GM12878 (cell line): Measurements from ENCODE around the gene APBA1. TPM values are rescaled to one million over a fixed set of nuclear protein-coding genes. Genes with fewer than 3 reads are reported as not detected.

ENCODE experiments used
- ATAC-seq: fragments of 200-7000 bp; cut with Tn5 transposase; 3 replicates; pipeline ENCODE4 v1.9.1; 2020; ENCODE audit warnings: mild to moderate bottlenecking, moderate library complexity
- BruUV-seq: library from RNA; stranded (reverse); fragments of 400-500 nt; replicated peaks from 2 replicates; lab custom pipeline; 2021; lab: Mats Ljungman, UMichigan
- CTCF ChIA-PET: fragments of 300-600 bp; sonication (Branson Sonifier 250); formaldehyde crosslinking; extraction: SDS; loops from one replicate; lab custom pipeline; 2021; ENCODE audit warnings: inconsistent platforms; lab: Yijun Ruan, JAX
- POLR2A ChIA-PET: fragments of 350-600 bp; formaldehyde crosslinking; extraction: SDS; loops from one replicate; lab custom pipeline; 2021; ENCODE audit warnings: inconsistent platforms; lab: Charles Lee
- RAD21 ChIA-PET: fragments of 300-600 bp; sonication (Branson Sonifier 250); formaldehyde crosslinking; loops from one replicate; lab custom pipeline; 2023; ENCODE audit warnings: antibody characterized with exemption; ENCODE audit not compliant: unreplicated experiment; lab: Charles Lee
- SMC1A ChIA-PET: fragments of 300-600 bp; sonication (Branson Sonifier 250); formaldehyde crosslinking; loops from one replicate; lab custom pipeline; 2023; ENCODE audit not compliant: unreplicated experiment, uncharacterized antibody; lab: Charles Lee
- DNase-seq: peaks from one replicate; pipeline ENCODE4 v3.0.0-alpha.2; 2011; ENCODE audit warnings: low read depth, low spot score
- FAIRE-seq: peaks from 3 replicates; lab custom pipeline; 2011; peaks lifted over from hg19 to GRCh38; lab: Jason Lieb, UNC
- H2AFZ ChIP-seq: 2 replicates; pipeline ENCODE4 v1.6.0; 2011; ENCODE audit warnings: low read depth, low read length, control low read depth; ENCODE audit not compliant: control insufficient read depth
- H3K27ac ChIP-seq: 2 replicates; pipeline ENCODE4 v1.5.1; 2011; ENCODE audit warnings: control low read depth; ENCODE audit not compliant: control insufficient read depth, insufficient read depth
- H3K27me3 ChIP-seq, 2 experiments: replicated peaks in 1 of 2; 2 replicates each; pipeline versions ENCODE4 v1.6.0 to v1.6.1; 2011; ENCODE audit warnings: low read length in 1 of 2; ENCODE audit not compliant: control insufficient read depth in 2 of 2, insufficient read depth in 2 of 2
- H3K36me3 ChIP-seq, 2 experiments: 2 replicates each; pipeline ENCODE4 v1.5.1; 2011; ENCODE audit warnings: low read length in 1 of 2; ENCODE audit not compliant: control insufficient read depth in 2 of 2, insufficient read depth in 2 of 2
- H3K4me1 ChIP-seq: 2 replicates; pipeline ENCODE4 v1.6.1; 2011; ENCODE audit warnings: mild to moderate bottlenecking, low read length, moderate library complexity, mixed read lengths; ENCODE audit not compliant: control insufficient read depth, insufficient read depth
- H3K4me2 ChIP-seq: 2 replicates; pipeline ENCODE4 v1.6.0; 2011; ENCODE audit warnings: control low read depth; ENCODE audit not compliant: control insufficient read depth, insufficient read depth
- H3K4me3 ChIP-seq: fragments of 200-600 bp; sonication (generic); 2 replicates; pipeline ENCODE4 v1.5.1; 2016
- H3K79me2 ChIP-seq: 2 replicates; pipeline ENCODE4 v1.6.0; 2011; ENCODE audit warnings: low read length; ENCODE audit not compliant: control insufficient read depth, insufficient read depth
- H3K9ac ChIP-seq: 2 replicates; pipeline ENCODE4 v1.8.0; 2011; ENCODE audit warnings: low read length, control low read depth, mixed read lengths; ENCODE audit not compliant: control insufficient read depth, insufficient read depth
- H3K9me3 ChIP-seq: replicated peaks from 3 replicates; pipeline ENCODE4 v1.5.1; 2011; ENCODE audit warnings: mild to moderate bottlenecking, low read length; ENCODE audit not compliant: control insufficient read depth, insufficient read depth
- H4K20me1 ChIP-seq: 2 replicates; pipeline ENCODE4 v1.6.0; 2011; ENCODE audit not compliant: control insufficient read depth, insufficient read depth
- CHD4 ChIP-seq: fragments of 200-600 bp; sonication (generic); IDR thresholded peaks from 2 replicates; pipeline ENCODE4 v1.6.1; 2016; ENCODE audit warnings: mild to moderate bottlenecking
- DPF2 ChIP-seq: fragments of 450-650 bp; IDR thresholded peaks from 2 replicates; pipeline ENCODE4 v1.6.1; 2017; ENCODE audit warnings: mild to moderate bottlenecking
- KDM1A ChIP-seq: fragments of 200-600 bp; sonication (generic); IDR thresholded peaks from 2 replicates; pipeline ENCODE4 v1.6.1; 2016; ENCODE audit warnings: borderline replicate concordance
- NFIC ChIP-seq: IDR thresholded peaks from 2 replicates; pipeline ENCODE4 v1.6.1; 2012; ENCODE audit warnings: low read depth, mild to moderate bottlenecking, inconsistent platforms, low read length, moderate library complexity
- NR2F1 ChIP-seq: fragments of 450-650 bp; conservative IDR thresholded peaks from 2 replicates; pipeline ENCODE4 v1.6.1; 2017; ENCODE audit warnings: mild to moderate bottlenecking
- SIN3A ChIP-seq: IDR thresholded peaks from 2 replicates; pipeline ENCODE4 v1.6.1; 2012; ENCODE audit warnings: low read depth, low read length, improper control_type of control experiment
- SMAD5 ChIP-seq: IDR thresholded peaks from 2 replicates; pipeline ENCODE4 v1.6.1; 2016; ENCODE audit warnings: antibody characterized with exemption, low read depth
- ZBED1 ChIP-seq: IDR thresholded peaks from 2 replicates; pipeline ENCODE4 v1.6.1; 2016; ENCODE audit warnings: borderline replicate concordance
- ZZZ3 ChIP-seq: IDR thresholded peaks from 2 replicates; pipeline ENCODE4 v1.6.1; 2011; ENCODE audit warnings: low read depth; ENCODE audit not compliant: control insufficient read depth, insufficient read length
- WGBS: methylation state at CpG from one replicate; pipeline ENCODE4 v1.1.6; 2016; ENCODE audit warnings: low lambda C conversion rate; ENCODE audit not compliant: insufficient replicate concordance, insufficient coverage; ENCODE audit errors: missing lambda C conversion rate; 5-methylcytosine and 5-hydroxymethylcytosine counted together
- in situ Hi-C: fragments of 300-500 bp; cut with MboI; formaldehyde crosslinking; loops from 9 replicates; pipeline ENCODE4 v1.14.3; 2018; ENCODE audit warnings: mixed read lengths
- intact Hi-C: fragments of 100-400 bp; cut with micrococcal nuclease; formaldehyde crosslinking; loops from one replicate; pipeline ENCODE4 v1.14.2; 2022; ENCODE audit not compliant: unreplicated experiment
- polyA plus RNA-seq, 11 experiments: library from polyadenylated mRNA; depleted of rRNA in 4 of 11; unstranded in 6 of 11; stranded (reverse) in 5 of 11; fragments of >200 nt; fragmentation: Nextera tagmentation in 4 of 11; fragmentation: Illumina TruSeq in 1 of 11; extraction: Ambion mirVana in 4 of 11; extraction: Trizol in 1 of 11; gene quantifications; 1 replicate in 1 of 11; 2 replicates in 10 of 11; pipeline versions ENCODE4 v1.2.1 to v1.2.3, GENCODE V29; 2011 to 2016; ENCODE audit warnings: inconsistent platforms in 2 of 11, missing spikeins in 2 of 11, low read depth in 1 of 11
- total RNA-seq, 4 experiments: library from RNA; depleted of rRNA in 3 of 4; stranded (reverse); fragments of >200 nt in 3 of 4; fragmentation: Illumina TruSeq in 1 of 4; extraction: Trizol in 1 of 4; gene quantifications; 2 replicates each; pipeline versions ENCODE4 v1.2.1 to v1.2.3, GENCODE V29; 2013 to 2021
- TF ChIP-seq, protein P1 (sequence below): IDR thresholded peaks from 2 replicates; pipeline ENCODE4 v1.6.1; 2012; ENCODE audit warnings: low read depth, low read length, improper control_type of control experiment

APBA1 gene
- total and polyA plus RNA-seq, 10 of the 15 experiments (the other 5 are each of a cell fraction or from before 2014, with no cell fraction given) = 0.01 to 1.3 (median 0.05) TPM; not detected in 7

GRCh38 chr9:69516353-69517322 is 155.5 kb downstream of the APBA1 start:
- Histone ChIP-seq H3K4me1 (no peaks in the 10 kb centered on the region), H3K9me3 (no peaks in the 10 kb centered on the region), H3K27me3 (no peaks in the 10 kb centered on the region), H3K4me2 (no peak overlapping the region), H3K9ac (no peak overlapping the region), H3K79me2 (no peaks in the 10 kb centered on the region), H4K20me1 (no peaks in the 10 kb centered on the region), H3K4me3 (no peak overlapping the region), H2AFZ (no peak overlapping the region), H3K36me3 (no peaks in the 10 kb centered on the region), H3K27ac (no peak overlapping the region)
- intact Hi-C loops = no loop called here
- RAD21 ChIA-PET = no interaction called here
- SMC1A ChIA-PET = no interaction called here
- ATAC-seq (no peak), FAIRE-seq (no peak), DNase-seq (no peak)
- 92% methylated on average over 87 of the region's 111 CpGs for WGBS
- in situ Hi-C loops = no loop called here
- TF ChIP-seq DPF2 = no peak
- TF ChIP-seq ZZZ3 = no peak
- TF ChIP-seq, protein P1, sequence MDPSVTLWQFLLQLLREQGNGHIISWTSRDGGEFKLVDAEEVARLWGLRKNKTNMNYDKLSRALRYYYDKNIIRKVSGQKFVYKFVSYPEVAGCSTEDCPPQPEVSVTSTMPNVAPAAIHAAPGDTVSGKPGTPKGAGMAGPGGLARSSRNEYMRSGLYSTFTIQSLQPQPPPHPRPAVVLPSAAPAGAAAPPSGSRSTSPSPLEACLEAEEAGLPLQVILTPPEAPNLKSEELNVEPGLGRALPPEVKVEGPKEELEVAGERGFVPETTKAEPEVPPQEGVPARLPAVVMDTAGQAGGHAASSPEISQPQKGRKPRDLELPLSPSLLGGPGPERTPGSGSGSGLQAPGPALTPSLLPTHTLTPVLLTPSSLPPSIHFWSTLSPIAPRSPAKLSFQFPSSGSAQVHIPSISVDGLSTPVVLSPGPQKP = no peak
- TF ChIP-seq CHD4 = no peak
- TF ChIP-seq KDM1A = no peak
- TF ChIP-seq NR2F1 = no peak
- no peak for TF ChIP-seq SIN3A
- TF ChIP-seq ZBED1 = no peak
- TF ChIP-seq SMAD5 = no peak
- TF ChIP-seq NFIC = no peak
- CTCF ChIA-PET = no interaction called here
- POLR2A ChIA-PET = no interaction called here
- no TSS peak for BruUV-seq
